ENCODE results near the gene TECPR1.

- TF ChIP-seq TAF1 (IDR thresholded peaks at IDR 0.05; ENCODE audit: low read depth) (no peak), MAX (IDR thresholded peaks at IDR 0.05) (no peak), USF1 (IDR thresholded peaks at IDR 0.05) (no peak), CEBPB (IDR thresholded peaks at IDR 0.05) (no peak), REST (IDR thresholded peaks at IDR 0.05; ENCODE audit: low read depth) (no peak), CREB1 (IDR thresholded peaks at IDR 0.05; ENCODE audit: low read depth) (no peak), TCF12 (IDR thresholded peaks at IDR 0.05; ENCODE audit: low read depth) (no peak), RAD21 (IDR thresholded peaks at IDR 0.05; ENCODE audit: low read depth) (no peak), ZBTB7A (IDR thresholded peaks at IDR 0.05; ENCODE audit: low read depth) (no peak), YY1 (IDR thresholded peaks at IDR 0.05; ENCODE audit: low read depth) (no peak), EP300 (IDR thresholded peaks at IDR 0.05; ENCODE audit: borderline replicate concordance) (no peak), FOXM1 (IDR thresholded peaks at IDR 0.05; ENCODE audit: borderline replicate concordance, low read depth) (no peak), TEAD4 (IDR thresholded peaks at IDR 0.05) (no peak), EGR1 (IDR thresholded peaks at IDR 0.05) (no peak)
These were observed 27.9 kb downstream of the TECPR1 start for GRCh38 chr7:98223898-98224700.

Data from Ishikawa (cell line).